ENCODE data around the gene PCGF2. TPM values are rescaled to one million over a fixed set of nuclear protein-coding genes. Genes with fewer than 3 reads are reported as not detected.

PCGF2 gene
- total and polyA plus RNA-seq, 10 of the 15 experiments (the other 5 are each of a cell fraction or from before 2014, with no cell fraction given) = 2.7 to 35.6 (median 7.2) TPM

DNA sequence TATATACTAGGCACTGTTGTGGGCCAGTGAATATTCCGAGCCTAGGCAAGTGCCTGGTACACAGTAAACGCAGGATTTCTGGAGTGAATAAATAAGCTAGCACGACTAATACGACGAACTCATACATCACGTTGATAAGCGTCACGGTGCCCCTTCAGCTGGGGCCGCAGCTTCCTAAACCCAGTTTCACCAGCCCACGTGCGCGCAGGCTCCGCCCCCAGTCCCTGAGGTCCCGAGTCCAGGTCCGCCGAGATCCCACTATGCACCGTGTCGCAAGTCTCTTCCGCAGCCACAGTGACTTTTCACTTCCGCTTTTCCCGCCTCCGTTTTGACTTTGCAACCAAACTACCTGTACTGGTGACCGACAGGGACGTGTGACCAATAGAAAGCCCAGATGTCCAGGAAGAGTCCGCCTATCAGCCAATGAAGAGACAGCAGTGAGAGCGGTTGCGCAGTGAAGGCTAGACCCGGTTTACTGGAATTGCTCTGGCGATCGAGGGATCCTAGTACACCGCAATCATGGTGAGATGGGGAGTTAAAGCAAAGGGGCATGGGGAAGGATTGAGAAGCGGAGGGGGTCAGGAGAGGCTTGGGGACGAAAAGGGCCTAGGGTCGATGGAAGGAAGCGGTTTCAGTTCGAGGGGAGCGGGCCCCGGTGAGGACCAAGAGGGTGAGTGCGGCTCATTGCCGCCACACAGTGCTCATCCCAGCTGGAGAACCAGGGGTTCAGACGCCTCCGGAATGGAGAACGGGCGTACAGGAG is 4.4 kb upstream of the PCGF2 start, which contains the start of gene PSMB3 (continued):
- TF ChIP-seq NFYB (IDR thresholded peaks at IDR 0.05; ENCODE audit: insufficient read depth, low read depth, low read length) (peak; percentile 93), MYB (IDR thresholded peaks at IDR 0.05; ENCODE audit: borderline replicate concordance, low read depth, low read length) (no peak), CEBPZ (IDR thresholded peaks at IDR 0.05; ENCODE audit: low read depth, low read length) (peak; percentile 41; the same call in 1 of the 2 replicates), REST (IDR thresholded peaks at IDR 0.05; ENCODE audit: low read depth, low read length) (no peak), PAX5 (IDR thresholded peaks at IDR 0.05; ENCODE audit: borderline replicate concordance, low read depth, low read length) (peak; percentile 83), HCFC1 (IDR thresholded peaks at IDR 0.05; ENCODE audit: low read length) (peak; percentile 62), MXI1 (IDR thresholded peaks at IDR 0.05; ENCODE audit: low read depth, low read length) (peak; percentile 97), IRF4 (IDR thresholded peaks at IDR 0.05; ENCODE audit: low read depth, low read length) (peak; percentile 55), ZNF622 (IDR thresholded peaks at IDR 0.05) (peak; percentile 99), SP1 (IDR thresholded peaks at IDR 0.05; ENCODE audit: low read depth, low read length) (peak; percentile 99), FOXK2 (IDR thresholded peaks at IDR 0.05) (peak; percentile 61), POLR2AphosphoS5 (IDR thresholded peaks at IDR 0.05; ENCODE audit: low read length) (peak; percentile 86), JUND (IDR thresholded peaks at IDR 0.05; ENCODE audit: low read depth, low read length) (no peak), IKZF1 (conservative IDR thresholded peaks at IDR 0.05) (peak; percentile 87), SMAD5 (IDR thresholded peaks at IDR 0.05; ENCODE audit: low read depth) (peak; percentile 83)
- TF ChIP-seq, protein P1, sequence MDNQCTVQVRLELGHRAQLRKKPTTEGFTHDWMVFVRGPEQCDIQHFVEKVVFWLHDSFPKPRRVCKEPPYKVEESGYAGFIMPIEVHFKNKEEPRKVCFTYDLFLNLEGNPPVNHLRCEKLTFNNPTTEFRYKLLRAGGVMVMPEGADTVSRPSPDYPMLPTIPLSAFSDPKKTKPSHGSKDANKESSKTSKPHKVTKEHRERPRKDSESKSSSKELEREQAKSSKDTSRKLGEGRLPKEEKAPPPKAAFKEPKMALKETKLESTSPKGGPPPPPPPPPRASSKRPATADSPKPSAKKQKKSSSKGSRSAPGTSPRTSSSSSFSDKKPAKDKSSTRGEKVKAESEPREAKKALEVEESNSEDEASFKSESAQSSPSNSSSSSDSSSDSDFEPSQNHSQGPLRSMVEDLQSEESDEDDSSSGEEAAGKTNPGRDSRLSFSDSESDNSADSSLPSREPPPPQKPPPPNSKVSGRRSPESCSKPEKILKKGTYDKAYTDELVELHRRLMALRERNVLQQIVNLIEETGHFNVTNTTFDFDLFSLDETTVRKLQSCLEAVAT (IDR thresholded peaks at IDR 0.05) = no peak
- TF ChIP-seq, protein P2, sequence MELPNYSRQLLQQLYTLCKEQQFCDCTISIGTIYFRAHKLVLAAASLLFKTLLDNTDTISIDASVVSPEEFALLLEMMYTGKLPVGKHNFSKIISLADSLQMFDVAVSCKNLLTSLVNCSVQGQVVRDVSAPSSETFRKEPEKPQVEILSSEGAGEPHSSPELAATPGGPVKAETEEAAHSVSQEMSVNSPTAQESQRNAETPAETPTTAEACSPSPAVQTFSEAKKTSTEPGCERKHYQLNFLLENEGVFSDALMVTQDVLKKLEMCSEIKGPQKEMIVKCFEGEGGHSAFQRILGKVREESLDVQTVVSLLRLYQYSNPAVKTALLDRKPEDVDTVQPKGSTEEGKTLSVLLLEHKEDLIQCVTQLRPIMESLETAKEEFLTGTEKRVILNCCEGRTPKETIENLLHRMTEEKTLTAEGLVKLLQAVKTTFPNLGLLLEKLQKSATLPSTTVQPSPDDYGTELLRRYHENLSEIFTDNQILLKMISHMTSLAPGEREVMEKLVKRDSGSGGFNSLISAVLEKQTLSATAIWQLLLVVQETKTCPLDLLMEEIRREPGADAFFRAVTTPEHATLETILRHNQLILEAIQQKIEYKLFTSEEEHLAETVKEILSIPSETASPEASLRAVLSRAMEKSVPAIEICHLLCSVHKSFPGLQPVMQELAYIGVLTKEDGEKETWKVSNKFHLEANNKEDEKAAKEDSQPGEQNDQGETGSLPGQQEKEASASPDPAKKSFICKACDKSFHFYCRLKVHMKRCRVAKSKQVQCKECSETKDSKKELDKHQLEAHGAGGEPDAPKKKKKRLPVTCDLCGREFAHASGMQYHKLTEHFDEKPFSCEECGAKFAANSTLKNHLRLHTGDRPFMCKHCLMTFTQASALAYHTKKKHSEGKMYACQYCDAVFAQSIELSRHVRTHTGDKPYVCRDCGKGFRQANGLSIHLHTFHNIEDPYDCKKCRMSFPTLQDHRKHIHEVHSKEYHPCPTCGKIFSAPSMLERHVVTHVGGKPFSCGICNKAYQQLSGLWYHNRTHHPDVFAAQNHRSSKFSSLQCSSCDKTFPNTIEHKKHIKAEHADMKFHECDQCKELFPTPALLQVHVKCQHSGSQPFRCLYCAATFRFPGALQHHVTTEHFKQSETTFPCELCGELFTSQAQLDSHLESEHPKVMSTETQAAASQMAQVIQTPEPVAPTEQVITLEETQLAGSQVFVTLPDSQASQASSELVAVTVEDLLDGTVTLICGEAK (IDR thresholded peaks at IDR 0.05; ENCODE audit: borderline replicate concordance) = peak; percentile 90; the same call in 1 of the 2 replicates

Measured in GM12878 (cell line).